DMS79 (cell line): ENCODE results near the gene CDK14.

Experiments
- DNase-seq: peaks from one replicate; lab custom pipeline; 2025; lab: John Stamatoyannopoulos, UW

Gene CDK14

GRCh38 chr7:91206361-91206960 is 610.3 kb downstream of the CDK14 start:
- no peak for DNase-seq

GRCh38 chr7:91212582-91212981 is 616.5 kb downstream of the CDK14 start:
- no peak for DNase-seq

- no peak for DNase-seq
Measured at GRCh38 chr7:91226411-91226810, 630.3 kb downstream of the CDK14 start.

GRCh38 chr7:91228327-91228726 is 632.2 kb downstream of the CDK14 start:
- no peak for DNase-seq

- no peak for DNase-seq
Measured at GRCh38 chr7:91228927-91229558, 632.9 kb downstream of the CDK14 start.

GRCh38 chr7:91230100-91230499 is 634.0 kb downstream of the CDK14 start:
- DNase-seq, result no peak

- no peak for DNase-seq
Measured at GRCh38 chr7:91230503-91230902, 634.4 kb downstream of the CDK14 start.

- no peak for DNase-seq
Measured at GRCh38 chr7:91233212-91233611, 637.1 kb downstream of the CDK14 start.

GRCh38 chr7:91235211-91235832 is 639.2 kb downstream of the CDK14 start:
- no peak for DNase-seq

GRCh38 chr7:91239171-91239604 is 643.1 kb downstream of the CDK14 start:
- no peak for DNase-seq

- no peak for DNase-seq
Measured at GRCh38 chr7:91239772-91240171, 643.7 kb downstream of the CDK14 start.

GRCh38 chr7:91240376-91240941 is 644.3 kb downstream of the CDK14 start:
- DNase-seq, result no peak

- DNase-seq, result peak; percentile 91
Measured at GRCh38 chr7:91242097-91242844, 646.1 kb downstream of the CDK14 start.

- peak; percentile 88 for DNase-seq
Measured at GRCh38 chr7:91243591-91244301, 647.6 kb downstream of the CDK14 start.

GRCh38 chr7:91247500-91247899 is 651.4 kb downstream of the CDK14 start:
- no peak for DNase-seq

- no peak for DNase-seq
Measured at GRCh38 chr7:91248996-91249395, 652.9 kb downstream of the CDK14 start.

- no peak for DNase-seq
Measured at GRCh38 chr7:91249506-91250233, 653.5 kb downstream of the CDK14 start.

- DNase-seq, result no peak
Measured at GRCh38 chr7:91250706-91251105, 654.6 kb downstream of the CDK14 start.

- no peak for DNase-seq
Measured at GRCh38 chr7:91251877-91252276, 655.8 kb downstream of the CDK14 start.
